Measurements from ENCODE around the gene HAPLN3.
"Not testable (repeated sequence)": the region's sequence is repeated elsewhere in the genome, so short reads cannot be mapped to it uniquely, and the experiment has no call there.

The HAPLN3 gene, protein sequence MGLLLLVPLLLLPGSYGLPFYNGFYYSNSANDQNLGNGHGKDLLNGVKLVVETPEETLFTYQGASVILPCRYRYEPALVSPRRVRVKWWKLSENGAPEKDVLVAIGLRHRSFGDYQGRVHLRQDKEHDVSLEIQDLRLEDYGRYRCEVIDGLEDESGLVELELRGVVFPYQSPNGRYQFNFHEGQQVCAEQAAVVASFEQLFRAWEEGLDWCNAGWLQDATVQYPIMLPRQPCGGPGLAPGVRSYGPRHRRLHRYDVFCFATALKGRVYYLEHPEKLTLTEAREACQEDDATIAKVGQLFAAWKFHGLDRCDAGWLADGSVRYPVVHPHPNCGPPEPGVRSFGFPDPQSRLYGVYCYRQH

DNA sequence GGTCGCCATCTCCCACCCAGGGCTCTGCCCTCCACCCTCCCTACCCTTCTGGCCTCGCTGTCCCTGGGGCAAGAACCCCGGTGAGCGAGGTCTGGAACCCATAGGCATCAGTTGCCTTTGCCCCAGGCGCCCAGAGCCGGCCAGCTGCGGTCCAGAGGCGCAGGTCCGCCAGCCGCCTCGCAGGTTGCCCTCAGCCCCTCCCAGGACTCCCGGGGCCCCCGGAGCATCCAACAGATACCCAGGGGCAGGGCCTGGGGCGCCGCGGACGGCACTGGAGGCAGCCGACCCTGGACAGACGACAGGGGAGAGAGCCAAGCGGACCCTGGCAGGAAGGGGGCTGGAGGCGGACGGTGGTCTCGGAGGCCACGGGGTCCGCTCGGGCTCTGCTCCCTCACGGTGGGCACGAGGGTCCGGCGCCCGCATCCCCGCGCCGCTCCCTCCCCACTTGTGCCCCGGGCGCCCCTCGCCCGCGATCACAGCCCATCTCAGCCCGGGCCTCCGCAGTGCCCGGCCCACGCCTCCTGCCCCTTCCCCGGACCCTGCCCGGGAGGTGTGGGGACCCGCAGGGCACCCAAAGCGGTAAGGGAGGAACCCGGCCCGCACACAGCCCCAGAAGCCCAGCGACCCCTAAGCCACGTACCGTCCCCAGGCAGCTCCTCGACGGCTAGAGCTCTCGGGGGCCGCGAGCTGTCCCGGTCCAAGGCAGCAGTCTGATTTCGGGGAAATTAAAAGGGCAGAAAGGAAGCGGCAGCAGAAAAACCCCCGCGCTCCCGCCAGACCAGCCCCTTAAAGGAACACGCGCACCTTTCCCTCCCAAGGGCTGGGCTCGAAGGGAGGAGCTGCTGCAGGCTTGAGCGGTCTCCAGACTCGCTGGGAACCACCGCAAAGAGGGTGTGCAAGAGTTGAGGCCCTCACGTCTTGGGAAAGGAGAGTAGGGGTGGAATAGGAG, at the start of gene HAPLN3:
HAPLN3 (minus strand) TSS at position 726 of the 949 bp plus-strand sequence. CDS start 8,246 bp downstream, outside the sequence.
- DNase-seq (ENCODE audit: low spot score): no peak

DNA sequence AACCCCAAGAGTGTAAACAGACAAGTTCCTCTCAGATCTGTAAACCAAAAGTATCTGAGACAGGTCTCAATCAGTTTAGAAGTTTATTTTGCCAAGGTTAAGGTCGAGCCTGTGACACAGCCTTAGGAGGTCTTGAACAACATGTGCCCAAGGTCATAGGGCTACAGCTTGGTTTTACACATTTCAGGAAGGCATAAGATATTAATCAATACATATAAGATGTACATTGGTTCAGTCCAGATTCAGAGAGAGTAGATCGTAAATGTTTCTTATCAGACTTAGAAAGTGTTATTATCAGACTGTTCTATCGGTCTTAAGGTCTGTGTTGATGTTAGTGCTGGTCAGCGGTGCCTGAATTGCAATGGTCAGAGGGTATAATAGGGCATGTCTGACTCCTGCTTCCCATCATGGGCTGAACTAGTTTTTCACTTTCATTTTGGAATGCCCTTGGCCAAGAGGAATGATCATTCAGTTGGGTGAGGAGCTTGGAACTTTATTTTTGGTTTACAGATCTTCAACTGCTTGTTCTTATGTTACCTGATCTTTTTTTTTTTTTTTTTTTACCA, 44.8 kb upstream of the HAPLN3 start:
- DNase-seq (ENCODE audit: low spot score): no peak

DNA sequence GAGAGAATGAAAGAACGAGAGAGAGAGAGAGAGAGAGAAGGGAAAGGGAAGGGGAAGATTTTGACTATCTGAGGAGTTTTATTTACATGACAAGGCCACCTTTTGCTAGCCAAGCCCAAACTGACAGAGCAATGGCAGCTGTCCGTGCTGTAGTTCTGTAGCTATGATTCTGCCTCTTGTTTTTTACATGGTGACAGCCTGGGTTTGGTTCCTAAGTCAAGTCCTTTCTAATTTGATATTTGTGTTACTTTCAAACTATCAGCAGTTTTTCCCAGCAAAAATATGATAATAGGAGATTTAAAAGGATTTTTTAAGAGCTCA, 44.1 kb upstream of the HAPLN3 start:
- no peak for DNase-seq (ENCODE audit: low spot score)

DNA sequence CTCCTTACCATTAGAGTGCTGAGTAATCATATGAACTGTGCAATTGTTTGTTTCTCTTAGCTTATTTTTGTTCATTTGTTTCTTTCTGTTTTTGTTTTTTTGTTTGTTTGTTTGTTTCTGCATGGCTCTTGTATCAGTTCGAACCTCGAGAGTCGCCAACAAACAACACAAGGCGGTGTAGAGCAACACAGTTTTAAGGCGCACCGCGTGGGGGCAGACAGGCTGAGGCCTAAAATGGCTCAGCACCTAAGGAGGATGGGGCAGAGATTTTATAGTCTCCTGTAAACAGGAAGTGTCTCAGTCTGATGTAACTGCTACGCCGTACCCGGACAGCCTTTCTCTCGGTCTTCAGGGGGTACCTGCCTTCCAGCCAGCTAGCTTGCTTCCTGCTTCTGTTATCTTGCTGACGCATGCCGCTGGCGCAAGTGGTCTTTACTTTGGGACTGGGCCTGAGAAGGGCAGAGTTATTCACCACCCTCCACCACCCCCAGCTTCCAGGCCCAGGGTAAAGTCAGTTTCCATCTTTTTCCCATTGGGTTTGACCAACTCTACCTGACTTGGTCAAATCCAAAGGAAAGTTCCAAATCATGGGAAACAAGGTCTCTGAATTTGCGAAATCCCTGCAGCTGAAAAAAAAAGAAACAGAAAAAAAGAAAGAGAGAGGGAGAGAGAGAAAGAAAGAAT, 43.6 kb upstream of the HAPLN3 start:
- DNase-seq (ENCODE audit: low spot score): no peak

DNA sequence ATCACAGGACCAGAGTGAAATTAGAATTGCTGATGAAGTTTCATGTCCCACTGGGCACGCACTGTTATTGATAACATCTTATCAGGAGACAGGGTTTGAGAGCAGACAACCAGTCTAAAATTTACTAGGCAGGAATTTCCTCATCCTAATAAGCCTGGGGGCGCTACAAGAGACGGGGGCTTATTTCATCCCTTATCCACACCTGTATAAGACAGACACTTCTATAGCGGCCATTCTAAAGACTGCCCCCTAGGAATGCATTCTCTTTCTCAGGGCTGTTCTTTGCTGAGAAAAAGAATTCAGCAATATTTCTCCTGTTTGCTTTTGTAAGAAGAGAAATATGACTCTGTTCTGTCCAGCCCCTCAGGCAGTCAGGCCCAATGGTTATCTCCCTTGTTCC, 39.1 kb upstream of the HAPLN3 start:
- not testable (repeated sequence) for DNase-seq (ENCODE audit: low spot score)

DNA sequence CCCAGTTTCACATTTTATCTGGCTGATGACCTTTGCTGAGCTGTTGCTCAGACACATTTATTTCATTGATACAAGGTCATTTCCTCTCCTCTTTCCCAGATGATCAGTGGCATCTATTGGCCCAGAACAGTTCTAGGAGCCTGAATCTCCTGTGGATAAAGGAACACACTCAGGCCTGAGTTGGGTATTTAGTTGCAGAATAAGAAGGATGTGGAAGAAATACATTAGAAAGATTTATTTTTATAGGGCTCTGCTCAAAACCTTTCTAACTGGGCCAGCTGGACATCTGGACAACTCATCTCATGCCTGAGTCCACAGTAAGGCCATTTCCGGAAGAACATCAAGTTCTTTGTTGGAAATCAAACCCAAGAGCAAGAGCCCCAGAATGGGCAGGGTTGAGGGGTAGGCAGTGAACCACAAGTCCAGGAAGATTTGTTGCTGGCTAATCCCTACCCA, 37.6 kb upstream of the HAPLN3 start:
- DNase-seq (ENCODE audit: low spot score): no peak

DNA sequence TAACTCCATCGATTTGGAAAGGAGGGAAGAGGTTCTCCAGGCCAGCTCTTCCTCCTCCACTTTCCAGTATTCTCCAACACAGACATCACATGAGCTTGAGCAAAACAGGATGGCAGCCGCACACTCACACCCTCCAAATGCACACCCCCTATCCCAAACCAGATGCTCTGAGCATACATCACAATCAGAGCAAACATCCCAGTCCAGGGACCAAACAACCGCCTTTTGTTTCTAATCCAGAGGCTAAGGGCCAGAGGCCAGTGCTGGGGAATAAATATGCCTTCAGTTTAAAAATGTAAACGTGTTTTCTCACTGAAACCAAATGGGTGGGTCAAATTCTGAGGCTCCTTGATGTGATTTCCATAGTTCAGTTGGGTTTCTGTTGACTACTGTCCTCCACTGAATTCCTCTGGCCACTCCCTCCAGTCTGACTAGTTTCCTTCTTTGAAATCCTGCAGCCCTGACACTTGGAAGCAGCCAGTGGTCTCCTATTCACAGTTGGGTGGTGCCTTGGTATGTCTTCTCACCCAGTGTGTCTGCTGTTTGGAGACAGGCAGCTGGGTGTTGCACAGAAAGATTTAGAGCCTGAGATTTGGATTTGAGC, 37.0 kb upstream of the HAPLN3 start:
- DNase-seq (ENCODE audit: low spot score): no peak

DNA sequence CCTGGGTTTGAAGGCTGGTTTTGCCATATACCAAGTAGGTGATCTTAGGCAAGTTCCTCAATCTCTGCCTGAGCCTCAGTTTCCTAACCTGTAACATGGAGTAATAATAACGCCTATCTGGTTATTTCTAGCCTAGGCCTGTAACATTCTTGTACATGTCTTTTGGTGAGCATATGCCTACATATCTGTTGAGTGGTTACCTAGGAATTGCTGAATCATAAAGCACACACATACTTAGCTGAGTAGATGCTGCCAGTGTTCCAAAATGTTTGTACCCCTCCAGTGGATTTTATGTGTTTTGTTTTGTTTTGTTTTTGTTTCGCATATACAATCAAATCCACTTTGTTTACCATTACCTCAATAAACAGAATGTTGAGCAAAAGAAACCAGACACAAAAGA, 35.2 kb upstream of the HAPLN3 start:
- DNase-seq (ENCODE audit: low spot score): no peak

DNA sequence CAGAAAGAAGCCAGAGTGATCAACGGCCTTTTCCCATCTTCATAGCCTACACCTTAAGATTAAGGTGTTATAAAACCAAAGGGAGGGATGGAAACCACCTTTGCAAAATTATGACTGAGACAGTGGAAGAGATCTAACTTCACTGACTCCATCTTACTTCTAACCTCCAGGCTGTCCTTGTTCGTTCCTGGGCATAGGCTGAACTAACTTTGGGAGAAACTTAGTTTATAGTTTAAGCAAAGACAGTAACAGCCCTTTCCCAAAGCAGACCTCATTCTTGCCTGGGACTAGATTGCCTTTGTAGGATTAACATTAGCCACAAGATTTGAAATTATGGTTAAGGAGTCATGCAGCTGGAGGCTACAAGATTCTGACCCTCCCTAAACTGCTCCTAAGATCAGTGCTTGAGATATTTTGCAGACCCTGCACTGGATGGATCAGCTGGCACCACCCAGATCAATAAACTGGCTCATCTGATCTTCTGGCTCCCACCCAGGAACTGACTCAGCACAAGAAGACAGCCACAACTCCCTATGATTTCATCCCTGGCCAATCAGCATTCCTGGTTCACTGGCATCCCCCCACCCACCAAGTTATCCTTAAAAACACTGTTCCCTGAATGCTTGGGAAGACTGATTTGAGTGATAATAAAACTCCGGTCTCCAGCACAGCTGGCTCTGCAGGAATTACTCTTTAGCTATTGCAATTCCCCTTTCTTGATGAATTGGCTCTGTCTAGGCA, 34.2 kb upstream of the HAPLN3 start:
- DNase-seq (ENCODE audit: low spot score): not testable (repeated sequence)

DNA sequence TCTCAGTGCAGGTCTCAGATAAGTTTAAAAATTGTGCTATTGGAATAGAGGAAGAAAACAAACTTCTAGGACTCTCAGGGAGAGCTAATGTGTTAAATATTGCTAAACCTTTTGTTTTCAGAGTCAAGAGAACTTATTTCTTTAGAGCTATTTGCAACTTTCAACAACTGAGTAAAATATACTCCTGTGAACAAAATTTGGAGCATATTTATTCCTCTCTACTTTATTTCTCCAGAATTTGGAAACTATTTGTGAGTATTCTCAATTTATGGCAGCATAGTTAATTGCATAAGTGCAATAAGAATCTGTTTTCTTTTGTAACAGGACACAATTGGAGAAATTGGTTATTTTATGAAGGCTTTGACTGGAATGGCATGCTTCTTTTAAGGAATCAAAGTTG, 32.8 kb upstream of the HAPLN3 start:
- not testable (repeated sequence) for DNase-seq (ENCODE audit: low spot score)

DNA sequence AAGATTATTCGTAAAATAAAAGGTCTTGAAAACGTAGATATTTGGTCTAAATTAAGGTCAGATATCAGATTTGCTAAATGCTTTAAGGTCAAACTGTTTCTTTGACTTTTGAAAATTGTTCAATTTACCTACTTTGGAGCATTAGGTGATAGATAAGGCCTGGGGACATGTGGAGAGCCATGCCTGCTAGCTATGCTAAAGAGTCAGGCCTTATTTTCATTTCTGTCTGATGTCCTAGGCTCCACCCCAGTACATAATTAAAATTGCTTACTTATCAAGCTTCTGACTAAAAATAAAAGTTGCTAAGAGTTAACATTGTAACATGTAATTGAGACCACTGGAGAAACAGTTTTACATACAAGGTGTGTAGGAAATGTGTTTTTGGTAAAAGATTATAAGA, 30.3 kb upstream of the HAPLN3 start:
- DNase-seq (ENCODE audit: low spot score): not testable (repeated sequence)

DNA sequence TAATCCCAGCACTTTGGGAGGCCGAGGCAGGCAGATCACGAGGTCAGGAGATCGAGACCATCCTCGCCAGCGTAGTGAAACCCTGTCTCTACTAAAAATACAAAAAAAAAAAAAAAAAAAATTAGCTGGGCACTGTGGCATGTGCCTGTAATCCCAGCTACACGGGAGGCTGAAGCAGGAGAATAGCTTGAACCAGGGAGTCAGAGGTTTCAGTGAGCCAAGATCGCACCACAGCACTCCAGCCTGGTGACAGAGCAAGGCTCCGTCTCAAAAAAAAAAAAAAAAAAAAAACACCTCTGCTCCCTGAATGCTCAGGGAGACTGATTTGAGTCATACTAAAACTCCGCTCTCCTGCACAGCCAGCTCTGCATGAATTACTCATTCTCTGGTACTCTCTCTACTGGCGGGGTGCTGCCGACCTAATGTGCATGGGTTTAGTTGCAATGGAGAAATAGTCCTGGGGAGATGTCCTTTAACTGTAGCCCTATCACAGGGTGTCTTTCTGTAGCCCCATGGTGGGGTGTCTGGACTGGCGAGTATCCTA, 25.6 kb upstream of the HAPLN3 start:
- not testable (repeated sequence) for DNase-seq (ENCODE audit: low spot score)

DNA sequence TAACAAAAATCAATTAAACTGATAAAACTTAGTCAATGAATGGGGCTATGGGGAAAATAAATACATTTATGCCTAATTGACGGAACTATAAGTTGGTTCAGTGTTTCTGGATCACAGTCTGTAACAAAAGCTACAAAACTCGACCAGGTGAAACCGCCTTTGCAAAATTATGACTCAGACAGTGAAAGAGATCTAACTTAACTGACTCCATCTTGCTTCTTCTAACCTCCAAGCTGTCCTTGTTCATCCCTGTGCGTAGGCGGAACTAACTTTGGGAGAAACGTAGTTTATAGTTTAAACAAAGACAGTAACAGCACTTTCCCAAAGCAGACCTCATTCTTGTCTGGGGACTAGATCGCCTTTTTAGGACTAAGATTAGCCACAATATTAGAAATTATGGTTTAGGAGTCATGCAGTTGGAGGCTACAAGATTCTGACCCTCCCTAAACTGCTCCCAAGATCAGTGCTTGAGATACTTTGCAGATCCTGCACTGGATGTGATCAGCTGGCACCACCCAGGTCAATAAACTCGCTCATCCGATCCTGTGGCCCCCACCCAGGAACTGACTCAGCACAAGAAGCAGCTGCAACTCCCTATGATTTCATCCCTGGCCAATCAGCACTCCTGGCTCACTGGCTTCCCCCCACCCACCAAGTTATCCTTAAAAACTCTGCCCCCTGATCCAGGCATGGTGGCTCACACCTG, 25.0 kb upstream of the HAPLN3 start:
- DNase-seq (ENCODE audit: low spot score): no peak

DNA sequence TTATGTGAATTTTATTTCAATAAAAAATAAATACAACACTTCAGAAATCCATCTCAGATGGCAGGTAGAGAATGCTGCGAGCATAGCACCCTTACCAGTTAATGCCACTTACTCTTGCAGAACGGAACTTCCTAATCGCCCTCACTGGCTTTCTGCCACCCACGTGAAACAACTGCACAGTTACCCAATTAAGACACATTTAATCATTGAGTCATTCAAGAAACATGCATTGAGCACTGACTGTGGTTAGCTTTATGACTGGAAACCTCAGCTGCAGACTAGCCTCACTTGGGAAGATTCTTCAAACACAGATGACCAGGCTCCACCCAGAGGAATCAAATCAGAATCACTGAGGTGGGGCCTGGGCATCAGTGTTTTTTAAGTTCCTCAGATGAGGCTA, 23.4 kb upstream of the HAPLN3 start:
- DNase-seq (ENCODE audit: low spot score): no peak

DNA sequence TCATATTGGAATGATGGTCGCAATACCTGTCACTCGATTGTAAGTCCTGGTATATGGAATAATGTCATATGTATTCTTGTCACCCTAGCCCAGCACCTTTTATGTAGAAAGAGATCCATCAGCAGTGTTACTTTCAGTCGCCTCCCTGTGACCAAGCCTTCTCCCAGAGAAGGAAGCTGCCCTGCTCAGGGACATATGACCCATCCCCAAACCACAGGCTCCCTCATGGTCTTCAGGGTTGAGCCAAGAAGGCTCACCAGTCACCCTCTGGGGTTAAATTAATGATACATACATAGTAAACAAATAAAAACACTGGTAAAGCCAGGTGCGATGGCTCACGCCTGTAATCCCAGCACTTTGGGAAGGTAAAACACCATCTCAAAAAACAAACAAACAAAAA, 22.4 kb upstream of the HAPLN3 start:
- DNase-seq (ENCODE audit: low spot score): no peak

DNA sequence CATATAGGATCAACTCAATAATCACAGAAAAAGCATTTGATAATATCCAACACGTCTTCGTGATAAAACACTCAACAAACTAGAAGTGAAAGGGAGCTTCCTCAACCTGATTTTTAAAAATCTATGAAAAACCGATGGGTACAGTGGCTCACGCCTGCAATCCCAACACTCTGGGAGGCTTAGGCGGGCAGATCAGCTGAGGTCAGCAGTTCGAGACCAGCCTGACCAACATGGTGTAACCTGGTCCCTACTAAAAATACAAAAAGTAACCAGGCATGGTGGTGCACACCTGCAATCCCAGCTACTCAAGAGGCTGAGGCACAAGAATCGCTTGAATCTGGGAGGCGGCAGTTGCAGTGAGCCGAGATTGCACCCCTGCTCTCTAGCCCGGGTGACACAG, 20.0 kb upstream of the HAPLN3 start:
- no peak for DNase-seq (ENCODE audit: low spot score)

DNA sequence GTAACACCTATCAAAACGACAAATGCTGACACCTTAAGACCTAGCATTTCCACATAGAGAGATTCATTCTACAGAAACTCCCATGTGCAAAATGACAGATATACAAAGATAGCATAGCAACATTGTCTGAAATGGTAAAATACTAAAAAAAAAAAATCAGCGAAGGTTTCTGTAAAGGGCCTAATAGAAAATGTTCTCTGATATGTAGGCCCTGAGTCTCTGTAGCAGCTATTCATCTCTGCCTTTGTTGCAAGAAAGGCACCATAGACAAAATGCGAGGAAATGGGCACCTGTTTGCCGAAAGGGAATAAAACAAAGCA, 18.5 kb upstream of the HAPLN3 start:
- no peak for DNase-seq (ENCODE audit: low spot score)

DNA sequence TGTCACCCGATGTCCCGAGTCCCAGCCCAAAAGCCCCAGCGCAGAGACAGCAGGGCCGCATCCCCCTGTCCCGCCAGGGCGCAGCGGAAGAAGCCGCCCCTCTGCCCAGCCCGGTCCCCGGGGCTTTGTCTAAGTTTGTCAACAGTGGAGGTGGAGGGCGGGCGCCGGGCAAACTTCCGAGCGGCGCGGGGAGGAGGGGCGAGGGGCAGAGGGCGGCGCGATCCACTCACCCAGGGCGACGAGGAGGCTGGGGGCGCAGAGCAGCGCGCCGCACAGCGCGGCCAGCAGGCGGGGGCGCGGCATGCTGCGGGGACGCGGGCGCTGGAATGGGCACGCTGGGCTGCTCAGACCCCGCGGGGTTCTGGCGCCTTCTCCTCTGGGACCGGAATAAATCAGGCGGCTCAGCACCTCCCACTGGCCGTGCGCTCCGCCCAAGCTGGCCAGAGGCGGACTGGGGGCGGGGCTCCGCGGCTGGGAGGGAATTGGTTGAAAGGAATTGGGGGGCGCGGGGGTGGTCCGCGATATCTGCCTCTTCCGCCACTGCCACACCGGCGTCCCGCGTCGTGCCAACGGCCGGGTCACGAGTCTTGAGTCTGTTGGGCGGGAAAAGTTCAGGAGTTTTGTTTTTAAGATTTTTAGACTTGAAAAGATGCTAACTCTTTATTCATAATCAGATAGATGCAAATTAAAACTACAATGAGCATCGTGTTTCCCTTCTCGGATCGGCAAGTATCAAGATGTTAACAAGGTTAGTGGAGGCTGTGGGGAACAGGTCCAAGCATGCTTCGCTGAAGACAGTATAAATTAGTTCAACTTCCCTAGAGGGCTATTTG, 17.9 kb upstream of the HAPLN3 start, which contains the start of gene MFGE8:
MFGE8 (minus strand) TSS at position 363 of the 833 bp plus-strand sequence; CDS start at position 303, 60 bp downstream.
- DNase-seq (ENCODE audit: low spot score): peak; percentile 85

DNA sequence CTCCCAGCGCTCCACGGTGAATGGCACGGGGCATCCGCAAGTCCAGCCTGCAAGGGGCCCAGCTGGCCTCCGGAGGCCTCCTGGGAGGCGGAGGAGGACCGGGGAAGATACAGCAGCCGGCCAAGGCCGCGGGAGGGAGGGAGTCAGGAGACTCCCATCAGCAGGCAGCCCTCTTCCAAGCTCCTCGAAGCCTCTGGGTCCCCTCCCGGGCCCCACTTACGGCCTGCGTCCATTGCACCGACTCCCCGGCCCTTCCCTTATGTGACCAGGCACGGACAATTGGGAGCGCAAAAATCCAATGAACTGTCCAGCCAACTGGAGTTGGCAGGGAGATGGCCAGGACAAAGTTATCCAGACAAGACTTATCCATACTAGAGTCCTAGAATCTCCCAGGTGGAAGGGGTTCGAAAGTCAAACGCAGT, 17.2 kb upstream of the HAPLN3 start:
- DNase-seq (ENCODE audit: low spot score): no peak

All from left forelimb (tissue), 1 donor.